CD4-positive, alpha-beta T cell (primary cell): ENCODE data around the gene TTC33. TPM values are rescaled to one million over a fixed set of nuclear protein-coding genes. Genes with fewer than 3 reads are reported as not detected.

ENCODE experiments used
- ATAC-seq: fragments of 200-7000 bp; cut with Tn5 transposase; one replicate; pipeline ENCODE4 v1.10.0; 2022; ENCODE audit warnings: mild to moderate bottlenecking; ENCODE audit not compliant: poor library complexity
- CTCF ChIA-PET: fragments of 350-600 bp; sonication (Branson Sonifier 250); formaldehyde crosslinking; loops from one replicate; lab custom pipeline; 2021; ENCODE audit warnings: antibody characterized with exemption, inconsistent platforms; lab: Charles Lee
- POLR2A ChIA-PET: fragments of 350-600 bp; sonication (Branson Sonifier 250); formaldehyde crosslinking; loops from one replicate; lab custom pipeline; 2021; ENCODE audit warnings: antibody characterized with exemption, inconsistent platforms; lab: Charles Lee
- DNase-seq, 14 experiments: peaks; one replicate each; pipeline ENCODE4 v3.0.0-alpha.2; 2013 to 2020; ENCODE audit warnings: mixed read lengths in 2 of 14
- H3K27ac ChIP-seq, 2 donors: one replicate each; pipeline versions ENCODE4 v1.5.1 to v1.7.0; 2013; ENCODE audit warnings: low read length in 2 of 2, low read depth in 1 of 2, mild to moderate bottlenecking in 1 of 2
- H3K27me3 ChIP-seq, 2 experiments: 1 replicate in 1 of 2; 2 replicates in 1 of 2; pipeline versions ENCODE4 v1.6.1 to v1.7.0; 2013; ENCODE audit warnings: low read length in 2 of 2, control low read depth in 1 of 2, mild to moderate bottlenecking in 1 of 2, moderate library complexity in 1 of 2; ENCODE audit not compliant: insufficient read depth in 2 of 2, control insufficient read depth in 1 of 2
- H3K36me3 ChIP-seq: one replicate; pipeline ENCODE4 v1.6.1; 2013; ENCODE audit warnings: low read length, control low read depth; ENCODE audit not compliant: insufficient read depth
- H3K4me1 ChIP-seq: one replicate; pipeline ENCODE4 v1.6.1; 2013; ENCODE audit warnings: low read length, control low read depth; ENCODE audit not compliant: insufficient read depth
- H3K4me3 ChIP-seq: one replicate; pipeline ENCODE4 v1.5.1; 2013; ENCODE audit warnings: mild to moderate bottlenecking, low read length, moderate library complexity
- H3K9me3 ChIP-seq, 2 experiments: 1 replicate in 1 of 2; 2 replicates in 1 of 2; pipeline versions ENCODE4 v1.6.1 to v1.7.0; 2013; ENCODE audit warnings: low read length in 2 of 2, mild to moderate bottlenecking in 2 of 2, control low read depth in 1 of 2, moderate library complexity in 1 of 2; ENCODE audit not compliant: control insufficient read depth in 1 of 2, insufficient read depth in 1 of 2
- H3K27ac Mint-ChIP-seq: one replicate; pipeline ENCODE4 v1.8.0; 2020; ENCODE audit warnings: mixed read lengths
- H3K27me3 Mint-ChIP-seq: one replicate; pipeline ENCODE4 v1.8.0; 2021; ENCODE audit warnings: mixed read lengths
- H3K36me3 Mint-ChIP-seq: one replicate; pipeline ENCODE4 v1.8.0; 2021; ENCODE audit warnings: low read depth, mixed read lengths
- H3K4me1 Mint-ChIP-seq: one replicate; pipeline ENCODE4 v1.8.0; 2021; ENCODE audit warnings: low read depth, mixed read lengths
- H3K4me3 Mint-ChIP-seq: one replicate; pipeline ENCODE4 v1.8.0; 2020; ENCODE audit warnings: mild to moderate bottlenecking, mixed read lengths
- H3K9me3 Mint-ChIP-seq: one replicate; pipeline ENCODE4 v1.8.0; 2020; ENCODE audit warnings: mixed read lengths
- intact Hi-C, 2 experiments: fragments of 100-400 bp; cut with DNase I in 1 of 2; cut with micrococcal nuclease in 1 of 2; formaldehyde crosslinking; loops; one replicate each; pipeline versions ENCODE4 v1.15.1 to v1.9.0; 2023 to 2025; cut with DNase I, micrococcal nuclease
- total RNA-seq, 174 experiments: library from RNA in 2 of 174; stranded (reverse) in 2 of 174; gene quantifications; one replicate each; pipeline ENCODE4 v1.2.3 and lab custom pipeline; 2021 to 2026
- TF ChIP-seq, protein P1 (sequence below): fragments of 200-600 bp; IDR thresholded peaks from one replicate; pipeline ENCODE4 v1.8.0; 2022; ENCODE audit warnings: antibody characterized with exemption, mild to moderate bottlenecking

The TTC33 gene
- total RNA-seq, 2 experiments from 2014 or later = 8.7 to 12.0 TPM

DNA sequence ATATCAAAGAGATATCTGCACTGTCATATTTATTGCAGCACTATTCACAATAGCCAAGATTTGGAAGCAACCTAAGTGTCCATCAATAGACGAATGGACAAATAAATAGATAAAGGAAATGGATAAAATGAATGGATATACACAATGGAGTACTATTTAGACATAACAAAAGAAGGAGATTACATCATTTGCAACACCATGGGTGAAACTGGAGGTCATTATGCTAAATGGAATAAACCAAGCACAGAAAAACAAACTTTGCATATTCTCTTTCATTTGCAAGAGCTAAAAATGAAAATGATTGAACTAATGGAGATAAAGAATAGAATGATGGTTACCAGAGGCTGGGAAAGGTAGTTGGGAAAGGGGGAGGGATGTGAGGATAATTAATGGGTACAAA is 231.1 kb downstream of the TTC33 start:
- Mint-ChIP-seq H3K4me1 (peaks cover 13% of the 10 kb centered on the region), H3K4me3 (no peak overlapping the region), H3K36me3 (no peaks in the 10 kb centered on the region), H3K27me3 (no peaks in the 10 kb centered on the region), H3K27ac (no peak overlapping the region), H3K9me3 (no peaks in the 10 kb centered on the region)
- no peak overlapping the region for H3K27ac ChIP-seq
- H3K36me3 ChIP-seq = no peaks in the 10 kb centered on the region
- ATAC-seq (no peak), DNase-seq (no peak)
- no peaks in the 10 kb centered on the region for H3K27me3 ChIP-seq
- no peak overlapping the region for H3K4me3 ChIP-seq
- no peaks in the 10 kb centered on the region for H3K4me1 ChIP-seq
- ChIA-PET POLR2A (no interaction called here), CTCF (no interaction called here)
- TF ChIP-seq, protein P1, sequence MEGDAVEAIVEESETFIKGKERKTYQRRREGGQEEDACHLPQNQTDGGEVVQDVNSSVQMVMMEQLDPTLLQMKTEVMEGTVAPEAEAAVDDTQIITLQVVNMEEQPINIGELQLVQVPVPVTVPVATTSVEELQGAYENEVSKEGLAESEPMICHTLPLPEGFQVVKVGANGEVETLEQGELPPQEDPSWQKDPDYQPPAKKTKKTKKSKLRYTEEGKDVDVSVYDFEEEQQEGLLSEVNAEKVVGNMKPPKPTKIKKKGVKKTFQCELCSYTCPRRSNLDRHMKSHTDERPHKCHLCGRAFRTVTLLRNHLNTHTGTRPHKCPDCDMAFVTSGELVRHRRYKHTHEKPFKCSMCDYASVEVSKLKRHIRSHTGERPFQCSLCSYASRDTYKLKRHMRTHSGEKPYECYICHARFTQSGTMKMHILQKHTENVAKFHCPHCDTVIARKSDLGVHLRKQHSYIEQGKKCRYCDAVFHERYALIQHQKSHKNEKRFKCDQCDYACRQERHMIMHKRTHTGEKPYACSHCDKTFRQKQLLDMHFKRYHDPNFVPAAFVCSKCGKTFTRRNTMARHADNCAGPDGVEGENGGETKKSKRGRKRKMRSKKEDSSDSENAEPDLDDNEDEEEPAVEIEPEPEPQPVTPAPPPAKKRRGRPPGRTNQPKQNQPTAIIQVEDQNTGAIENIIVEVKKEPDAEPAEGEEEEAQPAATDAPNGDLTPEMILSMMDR = no peak
- intact Hi-C loops = no loop called here
- no peaks in the 10 kb centered on the region for H3K9me3 ChIP-seq

DNA sequence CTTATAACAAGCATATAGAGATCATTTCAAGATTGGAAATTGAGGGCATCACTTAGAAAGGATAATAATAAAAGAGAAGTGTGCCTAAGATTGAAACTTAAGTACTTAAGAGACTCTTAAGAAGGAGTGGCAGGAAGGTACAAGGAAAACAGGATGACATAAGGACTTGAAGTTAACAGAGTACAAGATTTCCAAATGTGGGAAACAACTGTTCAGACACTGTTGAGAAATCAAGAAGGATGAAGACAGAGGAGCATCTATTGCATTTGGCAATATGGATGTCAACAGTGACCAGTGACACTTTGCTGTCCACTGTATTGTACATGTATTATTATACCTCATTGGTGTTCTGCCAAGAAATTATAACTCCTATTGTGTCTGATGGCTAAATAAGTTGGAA is 233.8 kb downstream of the TTC33 start:
- no peaks in the 10 kb centered on the region for H3K36me3 ChIP-seq
- intact Hi-C loops = no loop called here
- CTCF ChIA-PET = interaction anchor here (0.7 kb wide), 1 partner anchor 183 kb away, joined by 3 read pairs; no protein-coding TSS in a partner anchor
- H3K27ac ChIP-seq = no peak overlapping the region
- no peaks in the 10 kb centered on the region for H3K27me3 ChIP-seq
- no peak overlapping the region for H3K27ac Mint-ChIP-seq
- H3K27me3 Mint-ChIP-seq = no peaks in the 10 kb centered on the region
- H3K36me3 Mint-ChIP-seq = no peaks in the 10 kb centered on the region
- DNase-seq = peak in 2 of 14 experiments; percentile 14 to 15
- TF ChIP-seq, protein P1 = no peak
- H3K4me3 Mint-ChIP-seq = no peak overlapping the region
- no peak for ATAC-seq
- POLR2A ChIA-PET = no interaction called here
- H3K9me3 ChIP-seq = no peaks in the 10 kb centered on the region
- H3K9me3 Mint-ChIP-seq = no peaks in the 10 kb centered on the region
- H3K4me3 ChIP-seq = no peak overlapping the region
- H3K4me1 Mint-ChIP-seq = peaks cover 17% of the 10 kb centered on the region
- H3K4me1 ChIP-seq = peaks cover under 1% of the 10 kb centered on the region

DNA sequence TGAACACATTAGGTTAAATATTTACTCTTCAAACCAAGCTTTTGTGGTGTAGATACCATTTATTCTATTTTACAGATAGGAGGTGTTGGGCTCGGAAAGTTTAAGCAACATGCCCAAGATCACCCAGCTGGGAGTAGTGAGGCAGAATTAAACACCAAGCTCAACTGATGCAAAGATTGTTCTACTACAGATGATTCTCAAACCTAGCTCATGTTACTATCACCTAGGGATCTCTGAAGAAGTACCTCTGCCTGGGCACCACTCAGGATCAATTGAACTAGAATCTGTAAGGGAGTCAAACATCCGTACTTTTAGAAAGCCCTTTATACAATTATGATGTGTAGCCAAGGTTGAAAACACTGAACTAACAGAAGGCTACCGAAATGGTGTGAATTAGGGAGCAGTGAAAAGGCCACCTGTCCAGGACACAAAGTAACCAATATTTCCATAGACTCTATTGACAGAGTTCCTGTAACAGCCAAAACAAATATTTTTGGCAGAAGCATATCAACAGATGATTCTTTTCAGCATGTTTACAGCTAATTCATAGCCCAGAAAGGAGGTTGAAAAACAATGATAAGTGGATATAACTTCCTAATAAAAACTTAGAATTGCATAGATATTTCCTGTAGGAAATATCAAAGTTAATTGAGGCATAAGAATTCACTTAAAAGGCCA is 234.5 kb downstream of the TTC33 start:
- Histone ChIP-seq H3K27me3 (no peaks in the 10 kb centered on the region), H3K27ac (no peak overlapping the region), H3K36me3 (no peaks in the 10 kb centered on the region), H3K9me3 (no peaks in the 10 kb centered on the region), H3K4me1 (peaks cover 3% of the 10 kb centered on the region), H3K4me3 (no peak overlapping the region)
- Mint-ChIP-seq H3K9me3 (no peaks in the 10 kb centered on the region), H3K4me1 (peaks cover 24% of the 10 kb centered on the region), H3K27me3 (no peaks in the 10 kb centered on the region), H3K27ac (no peak overlapping the region), H3K36me3 (no peaks in the 10 kb centered on the region), H3K4me3 (no peak overlapping the region)
- DNase-seq (no peak), ATAC-seq (no peak)
- TF ChIP-seq, protein P1 = no peak
- intact Hi-C loops = no loop called here
- ChIA-PET POLR2A (no interaction called here), CTCF (no interaction called here)
